HEK293 (cell line): ENCODE data around the gene KLHL22.
A peak's percentile ranks its signal among the peaks of the same experiment; 100 is the strongest.

ENCODE experiments used
- CTCF ChIA-PET: fragments of 350-600 bp; formaldehyde crosslinking; extraction: SDS; loops from one replicate; lab custom pipeline; 2021; ENCODE audit warnings: antibody characterized with exemption; lab: Yijun Ruan, JAX
- POLR2A ChIA-PET: fragments of 300-600 bp; formaldehyde crosslinking; extraction: SDS; loops from one replicate; lab custom pipeline; 2020; ENCODE audit warnings: antibody characterized with exemption, inconsistent platforms; lab: Yijun Ruan, JAX
- H3K27ac ChIP-seq: fragments of 200-500 bp; sonication (Bioruptor generic); 2 replicates; pipeline ENCODE4 v1.5.1; 2014; ENCODE audit warnings: low read depth, low read length, control low read depth, inconsistent platforms; ENCODE audit errors: extremely low read depth
- H3K36me3 ChIP-seq, 2 experiments: fragments of 200-500 bp in 1 of 2; sonication (Bioruptor generic) in 1 of 2; 1 replicate in 1 of 2; 2 replicates in 1 of 2; pipeline ENCODE4 v1.5.1; 2014 to 2017; ENCODE audit warnings: inconsistent platforms in 2 of 2, low read length in 2 of 2; ENCODE audit not compliant: control insufficient read depth in 2 of 2, insufficient read depth in 1 of 2
- H3K4me1 ChIP-seq: fragments of 200-500 bp; sonication (Bioruptor generic); 2 replicates; pipeline ENCODE4 v1.5.1; 2014; ENCODE audit warnings: mild to moderate bottlenecking, low read length, inconsistent platforms; ENCODE audit not compliant: control insufficient read depth, insufficient read depth
- H3K4me3 ChIP-seq: 2 replicates; pipeline ENCODE4 v1.5.1; 2011; ENCODE audit warnings: low read depth, mild to moderate bottlenecking, control low read depth, low read length, moderate library complexity
- H3K9me3 ChIP-seq: fragments of 200-500 bp; sonication (Bioruptor generic); 2 replicates; pipeline ENCODE4 v1.5.1; 2014; ENCODE audit warnings: low read depth, low read length, inconsistent platforms; ENCODE audit not compliant: control insufficient read depth, insufficient read depth
- CTCF ChIP-seq: fragments of 450-650 bp; formaldehyde crosslinking; IDR thresholded peaks from 2 replicates; pipeline ENCODE4 v1.5.1; 2016; ENCODE audit warnings: missing biosample characterization, missing genetic modification characterization
- FEZF1 ChIP-seq: fragments of 450-650 bp; formaldehyde crosslinking; IDR thresholded peaks from 2 replicates; pipeline ENCODE4 v1.5.1; 2016; ENCODE audit warnings: missing biosample characterization, missing genetic modification characterization
- HIC1 ChIP-seq: fragments of 450-650 bp; formaldehyde crosslinking; IDR thresholded peaks from 2 replicates; pipeline ENCODE4 v1.5.1; 2016; ENCODE audit warnings: missing biosample characterization, missing genetic modification characterization
- KLF10 ChIP-seq: fragments of 450-650 bp; IDR thresholded peaks from 2 replicates; pipeline ENCODE4 v1.5.1; 2018; ENCODE audit warnings: missing biosample characterization, mild to moderate bottlenecking, missing genetic modification characterization
- SCRT2 ChIP-seq: fragments of 450-650 bp; formaldehyde crosslinking; IDR thresholded peaks from 2 replicates; pipeline ENCODE4 v1.5.1; 2016; ENCODE audit warnings: missing biosample characterization, missing genetic modification characterization
- SP7 ChIP-seq: fragments of 450-650 bp; formaldehyde crosslinking; IDR thresholded peaks from 2 replicates; pipeline ENCODE4 v1.5.1; 2016; ENCODE audit warnings: missing biosample characterization, missing genetic modification characterization
- ZNF132 ChIP-seq: fragments of 450-650 bp; formaldehyde crosslinking; IDR thresholded peaks from 2 replicates; pipeline ENCODE4 v1.5.1; 2017; ENCODE audit warnings: missing biosample characterization, missing genetic modification characterization, borderline replicate concordance
- ZNF146 ChIP-seq: fragments of 450-650 bp; formaldehyde crosslinking; IDR thresholded peaks from 2 replicates; pipeline ENCODE4 v1.5.1; 2016; ENCODE audit warnings: missing biosample characterization, missing genetic modification characterization
- ZNF157 ChIP-seq: fragments of 450-650 bp; formaldehyde crosslinking; IDR thresholded peaks from 2 replicates; pipeline ENCODE4 v1.5.1; 2016; ENCODE audit warnings: missing biosample characterization, missing genetic modification characterization
- ZNF184 ChIP-seq: fragments of 450-650 bp; IDR thresholded peaks from 2 replicates; pipeline ENCODE4 v1.5.1; 2018; ENCODE audit warnings: missing biosample characterization, mild to moderate bottlenecking, missing genetic modification characterization
- ZNF214 ChIP-seq: fragments of 450-650 bp; formaldehyde crosslinking; IDR thresholded peaks from 2 replicates; pipeline ENCODE4 v1.5.1; 2017; ENCODE audit warnings: missing biosample characterization, mild to moderate bottlenecking, missing genetic modification characterization, borderline replicate concordance
- ZNF362 ChIP-seq: fragments of 450-650 bp; formaldehyde crosslinking; IDR thresholded peaks from 2 replicates; pipeline ENCODE4 v1.5.1; 2016; ENCODE audit warnings: missing biosample characterization, missing genetic modification characterization
- ZNF391 ChIP-seq: fragments of 450-650 bp; formaldehyde crosslinking; IDR thresholded peaks from 2 replicates; pipeline ENCODE4 v1.5.1; 2016; ENCODE audit warnings: low read depth, missing biosample characterization, missing genetic modification characterization, borderline replicate concordance
- ZNF530 ChIP-seq: fragments of 450-650 bp; formaldehyde crosslinking; IDR thresholded peaks from 2 replicates; pipeline ENCODE4 v1.5.1; 2016; ENCODE audit warnings: low read depth, missing biosample characterization, missing genetic modification characterization
- ZNF677 ChIP-seq: fragments of 450-650 bp; IDR thresholded peaks from 2 replicates; pipeline ENCODE4 v1.5.0; 2018; ENCODE audit warnings: missing biosample characterization, mild to moderate bottlenecking, missing genetic modification characterization, moderate library complexity
- ZNF837 ChIP-seq: fragments of 450-650 bp; formaldehyde crosslinking; IDR thresholded peaks from 2 replicates; pipeline ENCODE4 v1.5.1; 2016; ENCODE audit warnings: missing biosample characterization, missing genetic modification characterization
- ZSCAN16 ChIP-seq: fragments of 450-650 bp; formaldehyde crosslinking; IDR thresholded peaks from 2 replicates; pipeline ENCODE4 v1.5.1; 2016; ENCODE audit warnings: missing biosample characterization, missing genetic modification characterization
- ZSCAN18 ChIP-seq: fragments of 450-650 bp; formaldehyde crosslinking; IDR thresholded peaks from 2 replicates; pipeline ENCODE4 v1.5.1; 2016; ENCODE audit warnings: missing biosample characterization, missing genetic modification characterization
- ZXDB ChIP-seq: fragments of 450-650 bp; formaldehyde crosslinking; IDR thresholded peaks from 2 replicates; pipeline ENCODE4 v1.5.1; 2016; ENCODE audit warnings: missing biosample characterization, missing genetic modification characterization

Gene KLHL22

GRCh38 chr22:20427945-20428417, 67.6 kb downstream of the KLHL22 start (continued):
- TF ChIP-seq ZSCAN18 (tag by site-specific recombination) = no peak
- TF ChIP-seq ZNF214 (tag by site-specific recombination) = no peak
- no peak for TF ChIP-seq FEZF1 (tag by site-specific recombination)
- TF ChIP-seq ZNF362 (tag by site-specific recombination) = no peak
- no peak for TF ChIP-seq ZNF837
- no peak for TF ChIP-seq ZNF530 (tag by site-specific recombination)
- TF ChIP-seq ZNF391 (tag by site-specific recombination) = no peak

- POLR2A ChIA-PET = no interaction called here
- no peak overlapping the region for H3K4me3 ChIP-seq
- no peaks in the 10 kb centered on the region for H3K9me3 ChIP-seq
- CTCF ChIA-PET = interaction anchor here (0.6 to 3.5 kb wide), 3 partner anchors 9 to 67 kb away, joined by 4 to 18 read pairs (median 4); no protein-coding TSS in a partner anchor
- TF ChIP-seq SCRT2 (tag by site-specific recombination) (peak; percentile 63; the same call in 1 of the 2 replicates), ZNF157 (peak; percentile 69), ZNF146 (tag by site-specific recombination) (no peak)
- H3K27ac ChIP-seq = no peak overlapping the region
- H3K36me3 ChIP-seq = peaks cover 0 to 74% of the 10 kb centered on the region in 2 experiments; a peak in 1 of 3 replicates
- H3K4me1 ChIP-seq = no peaks in the 10 kb centered on the region
Measured at GRCh38 chr22:20427104-20427944, 68.3 kb downstream of the KLHL22 start.

GRCh38 chr22:20426259-20426615, 69.4 kb downstream of the KLHL22 start:
- TF ChIP-seq HIC1 = peak; percentile 64
- TF ChIP-seq ZSCAN16 (tag by site-specific recombination) = no peak
- TF ChIP-seq, all 188 proteins: peak for 1
- Histone ChIP-seq H3K9me3 (no peaks in the 10 kb centered on the region), H3K4me3 (no peak overlapping the region), H3K27ac (no peak overlapping the region), H3K36me3 (peaks cover 0 to 68% of the 10 kb centered on the region in 2 experiments; a peak in 1 of 3 replicates), H3K4me1 (no peaks in the 10 kb centered on the region)
- CTCF ChIA-PET = interaction anchor here (0.7 to 3.5 kb wide), 2 partner anchors 8 to 545 kb away, joined by 3 to 18 read pairs; no protein-coding TSS in a partner anchor
- POLR2A ChIA-PET = no interaction called here

- no peaks in the 10 kb centered on the region for H3K4me1 ChIP-seq
- H3K27ac ChIP-seq = no peak overlapping the region
- TF ChIP-seq CTCF = no peak
- TF ChIP-seq ZNF677 (tag by site-specific recombination) = no peak
- no peak for TF ChIP-seq ZNF132
- no peak for TF ChIP-seq ZXDB
- TF ChIP-seq KLF10 (tag by site-specific recombination) = no peak
- TF ChIP-seq SP7 (tag by site-specific recombination) = no peak
- no peak for TF ChIP-seq ZNF184
- no peak overlapping the region for H3K4me3 ChIP-seq
- ChIA-PET CTCF (interaction anchor here (0.7 kb wide), 1 partner anchor 8 kb away, joined by 3 read pairs; no protein-coding TSS in a partner anchor), POLR2A (no interaction called here)
- H3K9me3 ChIP-seq = no peaks in the 10 kb centered on the region
- H3K36me3 ChIP-seq = peaks cover 0 to 62% of the 10 kb centered on the region in 2 experiments; a peak in 1 of 3 replicates
Measured at GRCh38 chr22:20425566-20426258, 69.9 kb downstream of the KLHL22 start.
